ENCODE measurements around the gene PRKCB.

Gene PRKCB

DNA sequence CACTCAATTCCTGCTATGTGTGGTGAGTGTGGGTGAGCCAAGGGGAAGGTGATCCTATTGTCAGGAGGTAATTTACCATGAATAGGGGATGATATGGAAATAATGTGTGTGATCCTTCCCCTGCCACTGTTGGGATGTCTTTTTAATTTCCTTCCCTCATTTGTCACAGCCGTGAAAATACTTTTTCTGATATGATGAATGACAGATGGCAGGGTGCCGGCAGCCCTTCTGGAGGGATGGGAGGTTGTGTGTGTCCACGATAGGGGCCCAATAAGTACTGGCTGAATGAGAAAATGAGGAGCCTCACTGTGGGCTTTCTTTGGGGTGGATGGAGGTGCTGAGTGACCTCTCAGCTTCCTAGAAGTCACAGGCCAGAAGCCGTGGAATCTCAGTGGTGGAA, 109.5 kb downstream of the PRKCB start:
- ATAC-seq, result no peak

DNA sequence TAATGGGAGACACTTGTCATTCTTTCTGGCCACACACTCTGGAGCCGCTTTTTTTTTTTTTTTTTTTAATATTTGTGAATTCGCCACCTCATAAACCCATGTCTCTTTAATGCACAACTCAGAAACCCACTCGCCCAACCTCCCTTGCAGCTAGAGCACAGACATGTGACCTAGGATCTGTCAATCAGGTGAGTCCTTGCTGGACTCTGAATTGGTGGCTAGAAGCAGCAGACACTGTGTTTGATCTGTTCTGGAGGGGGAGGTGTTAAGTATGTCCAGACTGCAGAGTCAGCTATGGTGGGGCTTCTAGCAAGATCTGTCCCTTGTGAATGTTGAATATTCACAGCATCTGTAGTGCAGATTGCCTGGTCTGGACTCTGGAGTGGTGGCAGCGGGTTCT, 112.1 kb downstream of the PRKCB start:
- ATAC-seq, result no peak

DNA sequence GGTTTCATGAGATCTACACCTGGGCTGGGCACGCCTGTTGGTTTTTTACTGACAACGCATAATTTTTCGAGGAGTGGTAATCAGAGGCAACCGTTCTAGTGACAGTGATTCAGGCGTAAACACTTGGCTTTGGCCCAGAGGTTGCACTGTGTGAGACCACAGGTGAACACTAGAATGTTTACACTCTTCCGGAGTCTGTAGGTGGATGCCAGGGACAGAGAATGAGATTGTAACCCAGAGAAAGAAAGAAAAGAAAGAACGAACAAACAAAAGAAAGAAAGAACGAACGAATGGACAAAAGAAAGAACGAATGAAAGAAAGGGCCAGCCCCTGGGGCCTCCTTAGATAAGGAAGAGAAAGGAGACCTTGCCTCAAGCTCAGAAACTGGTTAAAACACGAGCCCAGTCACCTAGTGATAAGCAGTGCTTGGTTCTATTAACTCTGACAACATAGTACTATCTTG, 113.2 kb downstream of the PRKCB start:
- peak; percentile 57 to 69 for ATAC-seq

DNA sequence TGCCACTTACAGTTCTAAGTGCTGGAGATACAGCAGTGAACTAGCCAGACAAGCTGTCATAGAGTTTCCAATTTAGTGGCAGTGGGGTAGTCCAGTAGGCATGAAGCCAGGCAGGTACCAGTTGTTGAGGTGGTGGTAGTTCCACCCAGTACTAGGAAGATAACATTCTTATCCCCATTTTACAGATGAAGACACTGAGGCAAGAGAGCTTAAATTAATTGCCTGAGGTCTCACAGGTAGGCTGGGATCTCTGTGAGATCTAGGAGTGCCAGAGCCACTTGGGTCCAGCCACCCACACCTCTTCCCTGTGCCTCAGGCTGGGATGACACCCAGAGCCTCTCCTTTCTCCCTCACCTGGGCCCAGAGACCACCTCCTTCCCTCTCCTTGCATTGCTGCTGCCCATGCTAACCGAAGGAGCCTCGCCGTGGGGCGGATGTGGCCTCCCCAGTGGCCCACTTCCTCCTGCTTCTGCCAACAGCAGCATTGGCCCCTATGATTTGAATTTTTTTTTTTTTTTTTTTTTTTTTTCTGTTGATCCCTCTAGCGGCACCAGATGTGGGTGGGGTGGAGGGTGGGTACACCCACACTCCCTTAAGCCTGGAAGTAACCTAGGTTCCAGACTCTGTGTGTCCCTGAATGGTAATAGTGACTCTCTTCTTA, 114.0 kb downstream of the PRKCB start:
- ATAC-seq, result peak; percentile 18 to 19

DNA sequence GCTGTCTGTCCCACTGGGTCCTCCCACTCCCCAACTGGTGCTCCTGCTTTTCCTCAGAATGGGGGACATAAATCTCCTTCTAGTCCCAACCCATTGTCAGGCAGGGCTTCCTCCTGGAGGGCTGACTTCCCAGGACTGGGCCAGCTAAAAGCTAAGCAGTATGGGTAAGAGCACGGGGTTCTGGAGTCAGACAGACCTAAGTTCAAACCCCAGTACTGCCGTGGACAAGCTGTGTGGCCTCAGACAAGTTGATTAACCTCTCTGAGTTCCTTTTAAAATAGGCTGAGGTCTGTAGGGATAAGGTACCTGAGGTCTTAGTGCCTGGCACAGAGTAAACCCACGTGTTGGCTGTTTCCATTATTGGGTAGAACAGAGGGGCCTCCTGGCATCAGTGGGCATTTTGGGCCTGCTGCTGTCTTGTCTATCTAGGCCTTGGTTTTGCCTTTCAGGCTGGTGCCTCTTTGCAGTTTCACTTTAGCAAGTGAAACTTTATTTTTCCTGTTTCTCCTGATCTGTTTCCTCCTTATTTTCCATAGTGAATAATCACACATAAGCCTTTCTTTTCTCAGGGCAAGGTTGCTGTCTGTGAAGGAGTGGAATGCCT, 114.6 kb downstream of the PRKCB start:
- ATAC-seq, result no peak

DNA sequence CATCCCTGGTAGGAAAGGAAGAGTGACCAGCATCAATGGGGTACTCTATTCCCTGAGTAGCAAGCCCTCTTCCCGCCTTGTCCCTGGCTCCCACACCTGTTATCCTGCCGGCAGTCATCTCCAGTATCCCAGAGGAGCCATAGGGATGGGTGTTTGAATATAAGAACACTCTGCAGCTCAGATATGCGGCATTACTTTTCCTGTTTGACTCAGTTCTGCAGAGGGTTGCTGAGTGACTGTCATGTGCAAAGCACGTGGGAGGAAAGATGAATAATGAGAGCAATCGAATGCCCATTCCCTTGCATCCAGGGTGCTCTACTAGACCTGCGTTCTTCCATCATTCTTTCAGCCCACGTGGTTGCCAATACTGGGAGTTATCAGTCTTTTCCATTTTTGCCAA, 115.1 kb downstream of the PRKCB start:
- peak in 1 of 2 donors; percentile 48 for ATAC-seq

DNA sequence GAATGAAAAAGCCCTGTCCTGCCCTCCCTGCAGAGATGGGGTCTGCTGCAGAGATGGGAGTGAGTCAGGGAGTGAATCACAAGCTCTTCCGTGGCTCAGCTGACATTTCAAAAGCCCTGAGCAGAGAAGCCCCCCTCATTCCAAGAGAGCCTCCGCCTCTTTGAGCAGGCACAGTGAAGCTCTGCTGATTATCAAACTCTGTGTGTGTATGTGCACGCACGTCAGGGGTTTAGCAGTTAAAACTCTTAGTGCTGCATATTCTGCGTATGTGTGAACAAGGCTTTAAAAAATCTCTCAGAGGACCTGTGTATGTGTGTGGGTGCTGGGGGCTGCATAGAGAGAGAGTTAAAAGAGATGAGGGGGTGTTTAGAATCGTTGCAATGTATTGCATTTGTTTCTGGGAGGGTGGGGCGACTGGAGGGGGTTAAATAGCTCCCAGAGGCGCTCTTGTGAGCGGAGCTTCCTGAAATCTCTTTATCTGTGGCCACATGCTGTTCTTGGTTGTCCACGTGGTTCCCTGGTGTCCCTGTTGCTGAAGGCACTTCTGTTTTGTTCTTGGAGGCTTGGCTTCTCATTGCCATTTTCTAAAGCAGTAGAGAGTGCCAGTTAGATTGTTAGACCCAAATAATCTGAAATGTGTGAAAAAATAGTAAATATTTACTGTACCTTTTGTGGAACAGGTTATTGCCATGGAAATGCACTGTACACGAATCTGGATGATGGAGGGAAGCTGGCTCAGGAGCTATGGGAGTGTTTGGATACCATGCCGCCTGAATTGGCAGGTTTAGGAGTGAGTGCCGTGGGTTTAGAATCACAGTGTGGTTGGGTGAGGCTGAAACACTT, 116.6 kb downstream of the PRKCB start:
- ATAC-seq, result peak; percentile 67 to 73

DNA sequence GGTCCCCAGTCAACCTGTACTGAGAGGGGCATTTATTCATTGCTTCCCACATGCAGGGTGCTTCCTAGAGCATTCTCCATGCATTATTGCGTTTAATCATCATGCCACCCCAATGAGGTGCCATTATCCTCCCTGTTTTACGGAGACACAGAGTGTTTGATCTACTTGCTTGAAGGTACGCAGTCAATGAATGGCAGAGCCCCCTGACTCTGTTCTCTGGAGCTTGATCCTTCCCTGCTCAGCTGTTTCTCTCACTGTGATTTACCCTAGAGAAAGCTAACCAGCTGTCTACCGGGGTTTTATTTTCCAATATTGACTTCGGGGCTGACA, 117.2 kb downstream of the PRKCB start:
- no peak for ATAC-seq

DNA sequence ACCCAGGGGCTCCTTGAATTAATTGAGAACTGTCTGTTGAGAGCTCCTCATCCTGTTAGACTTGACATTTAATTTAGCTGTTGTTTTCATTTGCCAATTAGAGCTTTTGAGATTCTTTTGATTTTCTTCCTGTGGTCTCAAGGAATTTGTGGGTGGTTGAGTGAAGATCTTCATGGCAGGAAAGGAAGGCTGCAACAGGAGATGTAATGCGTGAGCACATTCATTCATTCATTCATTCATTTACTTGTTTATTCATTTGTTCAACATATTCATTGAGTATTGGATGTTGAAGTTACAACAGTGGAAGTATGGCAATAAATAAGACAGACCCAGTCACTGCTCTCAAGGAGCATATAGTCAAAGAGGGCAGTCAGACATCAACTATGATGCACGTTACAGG, 117.7 kb downstream of the PRKCB start:
- ATAC-seq, result no peak

DNA sequence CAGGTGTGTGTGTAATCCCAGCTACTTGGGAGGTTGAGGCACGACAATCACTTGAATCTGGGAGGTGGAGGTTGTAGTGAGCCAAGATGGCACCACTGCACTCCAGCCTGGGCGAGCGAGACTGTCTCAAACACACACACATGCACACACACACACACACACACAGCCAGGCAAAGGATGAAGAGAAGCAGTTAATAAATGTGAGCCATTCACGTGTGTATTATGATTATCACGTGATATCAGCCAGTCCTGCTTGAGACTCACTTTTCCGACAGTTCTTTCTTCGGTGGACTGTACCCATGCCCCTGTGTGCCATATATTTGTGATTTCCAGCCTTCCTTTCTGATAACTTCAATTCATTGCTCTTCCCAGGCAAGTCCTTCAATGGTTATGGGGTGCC, 119.3 kb downstream of the PRKCB start:
- ATAC-seq, result no peak

DNA sequence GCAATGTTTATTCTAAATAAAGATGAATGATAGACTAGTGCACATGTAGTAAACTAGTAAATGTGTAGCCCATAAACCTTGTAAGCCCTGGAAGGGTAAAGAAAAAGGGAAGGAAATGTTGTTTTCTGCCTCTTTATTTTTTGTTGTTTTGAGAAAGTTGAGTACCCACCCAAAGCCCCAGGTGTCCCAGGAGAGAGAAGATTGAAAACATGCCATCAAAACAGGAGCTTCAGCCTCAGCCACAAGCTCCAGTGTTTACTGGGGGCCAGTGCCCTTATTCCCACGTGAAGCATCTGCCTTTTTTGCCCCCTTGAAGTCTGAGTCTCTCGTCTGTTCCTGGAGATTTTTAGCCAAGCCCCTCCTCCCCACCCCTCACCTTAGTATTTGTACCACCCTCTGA, 121.5 kb downstream of the PRKCB start:
- ATAC-seq, result no peak

DNA sequence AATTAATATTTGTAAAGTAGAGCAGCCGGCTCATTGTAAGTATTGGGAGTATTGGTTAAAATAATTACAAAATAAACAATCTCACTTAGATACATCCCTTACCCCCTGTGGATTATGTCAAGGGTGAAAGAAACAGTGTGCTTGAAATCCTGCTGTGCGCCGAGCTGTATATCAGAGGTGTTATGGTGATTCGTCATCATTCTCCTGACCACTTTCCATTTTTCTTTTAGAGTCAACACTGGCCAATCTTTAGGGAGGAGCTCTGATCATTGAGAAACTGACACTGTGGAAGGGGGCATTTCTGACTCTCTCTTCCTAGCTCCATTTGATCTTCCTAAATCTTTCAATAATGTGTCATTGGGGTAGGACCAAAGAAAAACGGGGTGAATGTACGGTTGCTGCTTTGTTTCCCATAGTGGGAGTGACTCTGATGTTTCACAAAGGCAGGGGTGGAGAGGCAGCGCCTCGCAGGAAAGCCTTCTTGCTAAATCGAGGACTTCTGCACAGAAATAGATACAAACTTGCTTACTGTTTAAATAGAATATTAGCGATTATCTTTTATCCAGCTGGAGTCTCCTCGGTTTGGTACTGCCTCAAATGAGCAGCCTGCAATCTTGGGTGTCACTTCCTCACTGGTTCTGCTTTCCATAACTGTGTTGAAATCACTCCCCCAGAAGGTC, 123.4 kb downstream of the PRKCB start:
- ATAC-seq, result peak; percentile 53 to 65

DNA sequence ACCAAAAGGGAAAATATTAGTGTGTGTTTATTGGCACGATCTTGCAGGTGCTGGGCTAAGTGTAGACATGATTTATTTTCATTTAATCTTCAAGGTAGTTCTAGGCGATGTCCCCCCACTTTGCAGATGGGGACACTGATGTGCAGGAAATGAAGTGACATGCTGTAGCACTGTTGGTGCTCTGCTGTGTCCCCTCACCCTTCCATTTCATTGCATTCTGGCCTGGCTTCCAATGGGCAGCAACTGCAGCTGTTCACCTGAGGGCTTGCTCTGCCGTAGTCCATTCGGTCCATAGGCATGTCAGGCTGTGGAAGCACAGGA, 123.9 kb downstream of the PRKCB start:
- peak in 1 of 2 donors; percentile 44 for ATAC-seq

DNA sequence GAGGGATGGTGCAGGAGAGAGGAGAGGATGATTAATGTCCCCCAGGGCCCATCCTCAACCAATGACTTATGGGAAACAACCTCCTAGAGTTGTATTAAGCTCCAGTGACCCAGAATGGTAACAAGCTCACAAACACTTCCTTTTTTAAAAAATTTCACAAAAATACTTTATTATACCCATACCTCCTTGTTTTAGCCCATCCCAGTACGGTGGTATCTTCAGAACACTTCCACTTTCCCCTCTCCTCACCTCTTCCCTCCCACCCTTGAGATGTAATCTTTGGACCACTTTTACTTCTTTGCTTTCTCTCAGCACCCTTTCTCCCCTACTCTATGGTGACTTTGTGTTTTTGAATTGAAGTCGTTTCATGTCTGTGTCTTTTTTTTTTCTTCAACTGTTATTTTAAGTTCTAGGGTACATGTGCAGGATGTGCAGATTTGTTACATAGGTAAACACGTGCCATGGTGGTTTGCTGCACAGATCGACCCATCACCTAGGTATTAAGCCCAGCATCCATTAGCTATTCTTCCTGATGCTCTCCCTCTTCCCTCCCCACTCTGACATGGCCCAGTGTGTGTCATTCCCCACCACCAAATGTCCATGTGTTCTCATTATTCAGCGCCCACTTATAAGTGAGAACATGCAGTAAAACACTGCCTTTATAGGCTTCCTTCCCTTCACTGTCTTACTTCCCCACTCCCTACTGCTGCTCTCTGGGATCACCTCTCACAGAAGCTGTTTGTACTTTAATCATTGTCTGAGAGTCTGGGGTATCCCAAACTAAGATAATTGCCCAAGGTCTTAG, 124.5 kb downstream of the PRKCB start:
- ATAC-seq, result peak in 1 of 2 donors; percentile 2

DNA sequence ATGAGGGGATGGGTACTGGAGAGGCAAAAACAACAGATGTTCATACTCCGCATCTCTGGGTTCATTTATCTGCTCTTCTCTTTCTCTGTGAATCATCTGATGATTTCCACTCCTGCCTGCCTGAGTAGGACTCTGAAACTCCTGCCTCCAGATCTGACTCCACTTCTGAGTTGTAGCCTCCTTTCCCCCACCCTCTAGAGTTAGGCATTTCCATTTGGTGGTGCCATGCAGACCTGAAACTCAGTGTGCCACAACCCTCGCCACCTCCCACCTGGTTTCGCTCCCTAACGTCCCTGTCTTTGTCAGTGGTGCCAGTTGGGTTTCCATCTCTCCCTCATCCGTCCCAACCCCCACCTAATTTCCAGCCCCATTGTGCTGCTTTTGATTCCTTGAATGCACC, 126.2 kb downstream of the PRKCB start:
- peak; percentile 66 to 78 for ATAC-seq

DNA sequence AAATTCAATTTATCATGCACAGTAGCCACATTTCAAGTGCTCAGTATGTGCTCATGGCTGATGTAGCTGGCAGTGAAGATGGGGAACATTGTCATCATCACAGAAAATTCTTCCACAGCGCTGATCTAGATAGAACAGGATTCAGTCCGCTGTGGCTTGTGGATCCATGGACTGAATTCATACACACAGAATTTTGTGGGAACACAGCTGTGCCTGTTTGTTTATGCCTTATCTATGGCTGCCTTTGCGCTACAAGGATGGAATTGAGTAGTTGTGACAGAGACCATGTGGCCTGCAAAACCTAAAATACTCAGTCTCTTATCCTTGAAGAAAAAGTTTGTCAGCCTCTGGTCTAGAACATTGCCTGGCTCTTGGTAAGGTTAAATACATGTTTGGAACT, 128.4 kb downstream of the PRKCB start:
- ATAC-seq, result no peak

DNA sequence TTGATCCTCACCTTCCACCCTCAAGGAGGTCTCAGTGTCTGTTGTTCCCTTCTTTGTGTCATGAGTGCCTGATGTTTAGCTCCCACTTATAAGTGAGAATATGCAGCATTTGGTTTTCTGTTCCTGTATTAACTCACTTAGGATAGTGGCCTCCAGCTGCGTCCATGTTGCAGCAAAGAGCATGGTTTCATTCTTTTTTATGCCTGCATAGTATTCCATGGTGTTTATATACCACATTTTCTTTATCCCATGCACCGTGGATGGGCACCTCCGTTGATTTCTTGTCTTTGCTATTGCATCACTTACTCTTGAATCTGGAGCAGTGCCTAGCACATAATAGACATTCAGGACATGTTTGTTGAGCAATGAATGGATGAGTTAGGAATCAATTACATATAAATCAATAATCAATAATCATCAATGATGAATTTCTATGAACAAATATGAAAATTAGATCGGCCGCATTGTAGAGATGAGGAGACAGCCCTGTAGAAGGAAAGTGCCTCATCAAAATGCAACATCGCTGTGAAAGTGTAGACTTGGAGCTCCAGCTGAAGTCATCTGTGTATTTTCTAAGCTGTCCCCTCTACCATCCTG, 129.5 kb downstream of the PRKCB start:
- no peak for ATAC-seq

DNA sequence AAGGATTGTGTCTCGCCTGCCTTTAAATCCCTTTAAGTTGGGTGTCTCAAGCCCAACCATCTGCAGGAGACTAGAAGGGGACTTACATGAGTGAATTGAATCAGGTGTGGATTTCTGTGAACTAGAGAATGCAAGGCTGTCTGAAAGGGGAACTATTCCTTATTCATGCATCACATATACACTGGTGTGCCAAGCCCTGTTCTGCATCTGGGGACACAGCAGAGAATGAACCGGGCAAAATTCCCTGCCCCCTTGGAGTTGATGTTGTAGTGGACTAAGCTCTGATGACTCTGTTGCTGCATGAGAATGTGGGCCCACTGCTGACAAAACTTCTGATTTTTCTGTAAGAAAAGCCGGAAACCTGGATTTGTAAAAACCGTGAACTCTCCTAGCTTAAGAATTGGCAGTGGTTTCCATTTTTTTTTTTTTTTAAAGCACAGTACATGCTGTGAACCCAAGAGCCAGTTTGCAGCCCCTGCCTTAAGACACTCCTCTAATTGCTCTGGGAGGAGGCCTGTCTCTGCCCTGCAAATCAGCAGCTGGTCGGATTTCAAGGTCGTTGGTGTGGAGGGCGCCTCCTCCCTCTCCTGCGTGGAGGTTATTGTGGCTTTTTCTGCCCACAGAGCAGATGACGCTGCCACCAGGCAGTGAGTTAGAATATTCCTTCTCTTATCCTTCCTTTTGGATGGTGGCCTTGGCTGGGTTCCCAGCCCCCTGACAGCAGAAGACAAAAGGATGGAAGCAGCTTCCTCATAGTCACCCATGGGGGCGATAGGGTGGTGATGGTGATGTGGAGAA, 131.0 kb downstream of the PRKCB start:
- ATAC-seq, result no peak

DNA sequence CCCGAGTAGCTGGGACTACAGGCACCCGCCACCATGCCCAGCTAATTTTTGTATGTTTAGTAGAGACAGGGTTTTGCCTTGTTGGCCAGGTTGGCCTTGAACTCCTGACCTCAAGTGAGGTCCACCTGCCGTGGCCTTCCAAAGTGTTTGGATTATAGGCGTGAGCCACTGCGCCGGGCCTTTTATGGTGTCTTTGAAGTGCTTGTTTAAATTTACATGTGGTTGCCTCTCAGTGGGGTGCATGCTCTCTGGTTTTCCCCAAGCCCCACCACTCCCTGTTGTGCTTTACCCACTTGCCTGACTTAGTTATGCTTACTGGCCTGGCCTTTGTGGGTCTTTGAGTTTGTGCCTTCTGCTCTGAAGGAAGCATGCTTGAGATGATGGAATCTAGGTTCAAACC, 132.0 kb downstream of the PRKCB start:
- no peak for ATAC-seq

DNA sequence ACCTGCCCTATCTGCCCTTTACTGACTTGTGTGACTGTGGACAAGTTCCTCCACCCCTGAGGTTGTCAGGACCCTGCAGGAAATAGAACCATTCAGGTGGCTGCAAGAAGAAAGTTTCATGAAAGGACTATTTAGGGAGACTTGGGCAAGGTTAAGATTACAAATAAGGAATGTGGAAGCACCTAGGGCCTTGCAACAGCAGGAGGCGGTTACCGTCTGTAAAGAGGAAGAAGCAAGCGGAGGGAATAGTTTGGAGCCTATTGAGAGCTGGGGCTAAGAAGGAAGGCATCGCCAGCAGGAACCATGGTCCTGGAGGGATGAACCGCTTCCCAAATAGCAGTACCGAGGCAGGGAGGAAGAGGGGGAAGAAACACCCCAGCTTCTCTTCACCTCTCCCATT, 132.4 kb downstream of the PRKCB start:
- no peak for ATAC-seq

All from activated CD4-positive, CD25-positive, alpha-beta regulatory T cell treated with anti-CD3 and anti-CD28 coated beads, Interleukin-2, amount 50 U/mL, for 24 hours (primary cell).